ENCODE results near the gene ITGA8. TPM values are rescaled to one million over a fixed set of nuclear protein-coding genes. Genes with fewer than 3 reads are reported as not detected.

The ITGA8 gene
- polyA plus RNA-seq, 3 donors: not detected

DNA sequence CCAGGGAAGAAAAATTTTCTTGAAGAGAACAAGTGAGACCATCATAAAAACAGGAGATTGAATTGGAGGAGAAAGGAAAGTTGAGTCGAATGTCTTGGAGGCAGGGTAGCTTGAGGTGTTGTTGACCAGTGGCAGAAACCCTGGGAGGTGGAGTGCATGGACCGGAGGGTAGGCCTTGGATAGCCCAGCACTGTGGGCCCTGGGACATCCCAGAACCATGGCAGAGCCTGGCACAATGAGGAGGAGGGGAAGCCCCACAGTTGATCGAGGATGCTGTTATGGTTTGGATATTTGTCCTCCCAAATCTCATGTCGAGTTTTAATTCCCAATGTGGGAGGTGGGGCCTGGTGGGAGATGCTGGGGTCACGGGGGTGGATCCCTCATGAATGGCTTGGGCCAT lies 157.1 kb downstream of the ITGA8 start:
- 87% methylated on average over 3 of the region's 5 CpGs for WGBS (ENCODE audit: insufficient coverage)
- no peaks in the 10 kb centered on the region for H3K36me3 Mint-ChIP-seq
- H3K27ac Mint-ChIP-seq: no peak overlapping the region
- H3K9me3 ChIP-seq (replicated peaks in 1 of 2; ENCODE audit: control insufficient read depth in 1 of 2, insufficient read depth in 1 of 2, low read length in 2 of 2): no peaks in the 10 kb centered on the region
- no peak overlapping the region for H3K4me3 Mint-ChIP-seq
- H3K9ac ChIP-seq (ENCODE audit: insufficient read depth, low read length, poor library complexity, severe bottlenecking): no peak overlapping the region
- no peaks in the 10 kb centered on the region for H3K36me3 ChIP-seq (replicated peaks in 1 of 2; ENCODE audit: control insufficient read depth in 1 of 2, insufficient read depth in 2 of 2, low read length in 2 of 2)
- no peak overlapping the region for H3K27ac ChIP-seq (ENCODE audit: low read depth in 1 of 2, low read length in 2 of 2)
- H3K9me3 Mint-ChIP-seq: peaks cover 0 to 5% (median 0%) of the 10 kb centered on the region in 7 donors
- H3K4me2 ChIP-seq (replicated peaks; ENCODE audit: extremely low read depth, low read length, poor library complexity, severe bottlenecking): no peak overlapping the region
- H3K4me1 ChIP-seq (ENCODE audit: control insufficient read depth in 1 of 2, insufficient read depth in 2 of 2, low read length in 2 of 2): no peaks in the 10 kb centered on the region
- no peaks in the 10 kb centered on the region for H3K27me3 ChIP-seq (ENCODE audit: control insufficient read depth in 2 of 2, insufficient read depth in 2 of 2, low read length in 2 of 2)
- no peaks in the 10 kb centered on the region for H3K4me1 Mint-ChIP-seq
- no peak overlapping the region for H3K4me3 ChIP-seq (replicated peaks in 1 of 3; ENCODE audit: low read depth in 2 of 3, low read length in 3 of 3)
- H4K20me1 ChIP-seq (ENCODE audit: insufficient read depth, low read length): no peaks in the 10 kb centered on the region
- TF ChIP-seq, protein P1, sequence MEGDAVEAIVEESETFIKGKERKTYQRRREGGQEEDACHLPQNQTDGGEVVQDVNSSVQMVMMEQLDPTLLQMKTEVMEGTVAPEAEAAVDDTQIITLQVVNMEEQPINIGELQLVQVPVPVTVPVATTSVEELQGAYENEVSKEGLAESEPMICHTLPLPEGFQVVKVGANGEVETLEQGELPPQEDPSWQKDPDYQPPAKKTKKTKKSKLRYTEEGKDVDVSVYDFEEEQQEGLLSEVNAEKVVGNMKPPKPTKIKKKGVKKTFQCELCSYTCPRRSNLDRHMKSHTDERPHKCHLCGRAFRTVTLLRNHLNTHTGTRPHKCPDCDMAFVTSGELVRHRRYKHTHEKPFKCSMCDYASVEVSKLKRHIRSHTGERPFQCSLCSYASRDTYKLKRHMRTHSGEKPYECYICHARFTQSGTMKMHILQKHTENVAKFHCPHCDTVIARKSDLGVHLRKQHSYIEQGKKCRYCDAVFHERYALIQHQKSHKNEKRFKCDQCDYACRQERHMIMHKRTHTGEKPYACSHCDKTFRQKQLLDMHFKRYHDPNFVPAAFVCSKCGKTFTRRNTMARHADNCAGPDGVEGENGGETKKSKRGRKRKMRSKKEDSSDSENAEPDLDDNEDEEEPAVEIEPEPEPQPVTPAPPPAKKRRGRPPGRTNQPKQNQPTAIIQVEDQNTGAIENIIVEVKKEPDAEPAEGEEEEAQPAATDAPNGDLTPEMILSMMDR (IDR thresholded peaks at IDR 0.05): no peak
- intact Hi-C loops (cut with micrococcal nuclease): no loop called here
- H3K79me2 ChIP-seq (ENCODE audit: insufficient read depth, low read length): no peaks in the 10 kb centered on the region
- peaks cover 0 to 3% (median 0%) of the 10 kb centered on the region in 3 donors for H3K27me3 Mint-ChIP-seq (ENCODE audit: low read depth in 3 of 3)
- no peak overlapping the region for H2AFZ ChIP-seq (ENCODE audit: insufficient read depth, low read depth, low read length, poor library complexity, severe bottlenecking)
- no peak for DNase-seq

DNA sequence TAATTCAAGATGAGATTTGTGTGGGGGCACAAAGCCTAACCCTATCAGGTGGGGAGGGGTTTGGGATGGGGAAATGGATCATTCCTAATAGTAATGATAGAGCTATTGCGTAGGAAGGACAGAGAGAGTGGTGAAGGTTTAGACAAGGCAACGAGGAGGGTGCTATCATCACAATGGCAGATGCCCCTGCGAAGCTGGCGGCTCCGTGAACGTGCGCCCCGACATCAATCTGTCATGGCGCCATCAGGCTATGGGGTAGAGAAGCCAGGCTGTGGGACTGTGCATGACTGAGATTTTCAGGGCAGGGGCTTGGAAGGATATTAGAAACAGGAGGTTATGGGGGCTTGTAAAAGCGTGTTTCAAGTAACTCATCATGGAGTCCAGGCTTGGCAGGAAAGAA lies 157.6 kb downstream of the ITGA8 start:
- Histone ChIP-seq H3K4me2 (replicated peaks; ENCODE audit: extremely low read depth, low read length, poor library complexity, severe bottlenecking) (no peak overlapping the region), H3K36me3 (replicated peaks in 1 of 2; ENCODE audit: control insufficient read depth in 1 of 2, insufficient read depth in 2 of 2, low read length in 2 of 2) (no peaks in the 10 kb centered on the region), H3K79me2 (ENCODE audit: insufficient read depth, low read length) (no peaks in the 10 kb centered on the region), H3K27me3 (ENCODE audit: control insufficient read depth in 2 of 2, insufficient read depth in 2 of 2, low read length in 2 of 2) (no peaks in the 10 kb centered on the region), H3K4me3 (replicated peaks in 1 of 3; ENCODE audit: low read depth in 2 of 3, low read length in 3 of 3) (no peak overlapping the region), H2AFZ (ENCODE audit: insufficient read depth, low read depth, low read length, poor library complexity, severe bottlenecking) (no peak overlapping the region), H3K9me3 (replicated peaks in 1 of 2; ENCODE audit: control insufficient read depth in 1 of 2, insufficient read depth in 1 of 2, low read length in 2 of 2) (no peaks in the 10 kb centered on the region), H4K20me1 (ENCODE audit: insufficient read depth, low read length) (no peaks in the 10 kb centered on the region), H3K9ac (ENCODE audit: insufficient read depth, low read length, poor library complexity, severe bottlenecking) (no peak overlapping the region), H3K4me1 (ENCODE audit: control insufficient read depth in 1 of 2, insufficient read depth in 2 of 2, low read length in 2 of 2) (no peaks in the 10 kb centered on the region), H3K27ac (ENCODE audit: low read depth in 1 of 2, low read length in 2 of 2) (no peak overlapping the region)
- Mint-ChIP-seq H3K27me3 (ENCODE audit: low read depth in 3 of 3) (peaks cover 0 to 3% (median 0%) of the 10 kb centered on the region in 3 donors), H3K9me3 (peaks cover 0 to 5% (median 0%) of the 10 kb centered on the region in 7 donors), H3K4me1 (no peaks in the 10 kb centered on the region), H3K36me3 (no peaks in the 10 kb centered on the region), H3K4me3 (no peak overlapping the region), H3K27ac (no peak overlapping the region)
- WGBS (ENCODE audit: insufficient coverage): 87% methylated on average over 10 of the region's 10 CpGs
- intact Hi-C loops (cut with micrococcal nuclease): no loop called here
- TF ChIP-seq, protein P1 (IDR thresholded peaks at IDR 0.05): no peak
- DNase-seq: no peak
